GM18511 (cell line): Measurements from ENCODE around the gene TMTC1.

ENCODE experiments used
- ATAC-seq: cut with Tn5 transposase; IDR thresholded peaks from one replicate; pipeline ENCODE4 v1.9.1; 2021; ENCODE audit warnings: mild to moderate bottlenecking, moderate library complexity; ENCODE audit not compliant: unreplicated experiment

The TMTC1 gene

GRCh38 chr12:29741342-29742241 is 42.1 kb downstream of the TMTC1 start:
- no peak for ATAC-seq

DNA sequence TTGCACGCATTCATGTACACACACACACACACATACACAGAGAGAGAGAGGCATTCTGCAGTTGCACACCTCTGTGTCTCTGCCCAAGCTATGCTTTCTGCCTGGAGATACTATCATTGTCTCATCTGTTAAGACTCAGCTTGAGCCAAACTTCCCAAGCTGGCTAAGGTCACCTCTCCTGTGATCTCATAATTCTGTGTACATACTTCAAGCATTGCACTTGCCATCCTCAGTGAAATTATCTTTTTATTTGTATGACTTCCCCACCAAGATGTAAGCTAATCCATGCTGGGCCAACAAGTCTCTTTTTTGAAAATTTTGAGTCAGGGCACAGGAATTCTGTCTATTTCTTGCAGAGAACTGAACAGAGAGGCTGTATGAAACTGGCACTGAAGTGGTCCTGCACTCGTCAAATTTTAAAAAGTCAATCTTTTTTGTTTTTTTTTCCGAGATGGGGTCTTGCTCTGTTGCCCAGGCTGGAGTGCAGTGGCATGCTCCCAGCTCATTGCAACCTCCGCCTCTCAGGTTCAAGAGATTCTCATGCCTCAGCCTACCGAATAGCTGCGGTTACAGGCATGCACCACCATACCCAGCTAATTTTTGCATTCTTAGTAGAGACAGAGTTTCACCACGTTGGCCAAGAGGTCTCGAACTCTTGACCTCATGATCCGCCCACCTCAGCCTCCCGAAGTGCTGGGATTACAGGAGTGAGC is 44.3 kb downstream of the TMTC1 start:
- no peak for ATAC-seq

GRCh38 chr12:29738365-29738764 is 45.4 kb downstream of the TMTC1 start:
- ATAC-seq: no peak

DNA sequence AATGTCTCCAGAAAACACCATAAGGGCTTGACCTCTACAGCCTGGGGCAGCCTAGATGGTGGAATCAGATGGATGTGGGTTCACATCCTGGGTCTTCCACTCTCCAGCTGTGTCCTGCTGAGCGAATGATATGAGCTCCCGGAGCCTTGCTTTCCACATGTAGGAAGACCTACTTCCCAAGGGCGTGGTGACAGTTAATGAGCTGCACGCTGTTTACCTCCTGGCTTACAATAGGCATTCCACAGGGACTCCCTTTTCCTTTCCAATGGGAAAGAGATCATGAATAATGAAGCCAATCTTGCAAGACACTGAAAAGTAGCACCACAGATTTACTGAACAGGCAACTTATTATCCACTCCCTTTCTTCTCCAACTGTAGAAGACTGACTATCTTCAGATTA is 46.1 kb downstream of the TMTC1 start:
- ATAC-seq: no peak

GRCh38 chr12:29735604-29736003 is 48.1 kb downstream of the TMTC1 start:
- ATAC-seq: no peak

DNA sequence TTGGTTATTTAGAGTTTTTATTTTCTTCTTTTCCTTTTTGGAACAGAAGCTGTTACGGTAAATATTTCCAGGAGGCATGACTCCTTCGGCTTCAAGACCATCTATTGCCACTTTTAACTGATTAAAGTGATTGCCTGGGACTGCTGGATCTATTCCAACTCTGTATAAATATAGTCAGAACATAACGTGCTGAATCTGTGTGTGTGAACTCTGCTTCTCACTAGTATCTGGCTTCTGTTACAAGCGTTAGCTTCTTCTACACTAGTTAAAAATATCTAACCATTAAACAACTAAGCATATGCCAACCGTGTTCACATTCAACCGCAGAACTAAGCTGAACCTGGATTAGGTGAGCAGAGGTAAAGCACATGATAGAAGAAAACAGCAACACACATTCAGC is 49.0 kb downstream of the TMTC1 start:
- ATAC-seq: no peak

- no peak for ATAC-seq
These were observed 49.4 kb downstream of the TMTC1 start for GRCh38 chr12:29734305-29734704.

- no peak for ATAC-seq
These were observed 50.2 kb downstream of the TMTC1 start for GRCh38 chr12:29733501-29733900.

DNA sequence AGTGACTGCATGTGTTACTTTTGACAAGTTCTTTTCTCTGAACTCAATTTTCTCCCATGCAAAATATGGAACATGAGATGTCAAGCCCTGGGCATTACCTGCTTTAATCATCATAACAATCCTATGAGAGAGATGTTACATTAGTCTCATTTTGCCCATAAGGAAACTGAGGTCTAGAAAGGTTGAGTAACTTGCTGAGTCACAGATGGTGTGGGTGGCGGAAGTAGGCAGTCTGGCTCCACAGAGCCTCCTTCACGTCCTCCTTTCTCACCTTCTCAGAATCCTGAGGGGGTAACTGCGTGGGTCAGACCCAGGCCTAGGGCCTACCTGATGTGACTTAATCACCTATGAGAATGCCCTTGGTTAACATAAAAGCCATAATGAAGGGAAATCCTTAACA is 50.7 kb downstream of the TMTC1 start:
- no peak for ATAC-seq

DNA sequence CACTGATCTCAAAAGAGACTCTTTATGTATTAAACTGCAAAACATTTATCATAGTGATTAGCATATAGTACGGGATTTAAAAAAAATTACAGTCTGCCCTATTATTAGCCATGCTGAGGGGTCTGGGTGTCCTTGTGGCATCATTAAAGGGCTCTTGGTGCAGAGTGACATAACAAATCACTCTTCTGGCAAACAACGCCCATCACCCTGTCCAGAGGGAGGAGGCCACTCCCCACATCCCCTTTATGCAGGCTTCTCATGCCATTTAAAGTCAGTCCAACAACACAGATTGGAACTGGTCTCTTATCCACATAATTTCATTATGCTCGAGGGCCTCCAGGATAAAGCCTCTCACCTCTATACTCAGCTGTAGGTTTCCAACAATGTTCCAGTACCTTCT is 51.1 kb downstream of the TMTC1 start:
- no peak for ATAC-seq

GRCh38 chr12:29732191-29732590 is 51.6 kb downstream of the TMTC1 start:
- ATAC-seq: no peak

GRCh38 chr12:29731591-29731990 is 52.2 kb downstream of the TMTC1 start:
- ATAC-seq: no peak

DNA sequence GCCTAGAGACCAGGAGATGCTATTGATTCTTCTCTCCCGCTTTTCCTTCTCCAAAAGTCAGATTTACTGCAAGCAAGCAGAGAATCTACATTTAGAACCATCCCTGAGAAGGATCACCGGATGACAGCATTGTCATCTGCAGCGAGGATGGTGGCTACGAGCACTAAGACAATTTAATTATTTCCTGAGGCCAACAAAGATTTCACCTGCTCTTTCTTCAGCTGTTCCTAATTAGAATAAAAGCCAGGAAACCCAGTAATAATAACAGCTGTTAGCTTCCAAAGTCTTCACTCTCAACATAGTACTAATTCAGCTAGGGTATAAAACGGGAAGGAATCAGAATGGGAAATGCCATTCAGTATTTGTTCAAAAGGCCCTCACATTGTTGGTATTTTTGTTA is 53.3 kb downstream of the TMTC1 start:
- no peak for ATAC-seq

DNA sequence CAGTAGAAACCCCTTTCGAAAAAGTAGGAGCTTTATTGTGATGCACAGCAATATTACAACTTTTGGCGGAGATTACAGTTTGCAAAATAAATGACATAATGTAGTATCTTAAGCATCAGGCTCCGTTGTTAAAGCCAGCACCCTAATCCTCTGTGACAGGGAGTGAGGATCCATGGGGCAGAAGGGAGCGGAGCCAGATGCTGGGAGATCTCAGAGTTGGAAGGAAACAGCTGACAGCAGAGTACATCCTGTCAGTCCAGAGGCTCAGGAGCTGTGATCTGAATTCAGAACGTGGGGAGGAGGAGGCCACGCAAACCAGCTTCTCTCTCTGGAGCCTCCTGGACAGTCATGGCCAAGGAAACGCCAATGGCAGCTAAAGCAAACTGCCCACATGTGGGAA is 55.7 kb downstream of the TMTC1 start:
- no peak for ATAC-seq

GRCh38 chr12:29726741-29727348 is 56.9 kb downstream of the TMTC1 start:
- ATAC-seq: no peak

- ATAC-seq: no peak
These were observed 57.4 kb downstream of the TMTC1 start for GRCh38 chr12:29726321-29726692.

GRCh38 chr12:29725587-29726320 is 58.0 kb downstream of the TMTC1 start:
- peak; percentile 86 for ATAC-seq

DNA sequence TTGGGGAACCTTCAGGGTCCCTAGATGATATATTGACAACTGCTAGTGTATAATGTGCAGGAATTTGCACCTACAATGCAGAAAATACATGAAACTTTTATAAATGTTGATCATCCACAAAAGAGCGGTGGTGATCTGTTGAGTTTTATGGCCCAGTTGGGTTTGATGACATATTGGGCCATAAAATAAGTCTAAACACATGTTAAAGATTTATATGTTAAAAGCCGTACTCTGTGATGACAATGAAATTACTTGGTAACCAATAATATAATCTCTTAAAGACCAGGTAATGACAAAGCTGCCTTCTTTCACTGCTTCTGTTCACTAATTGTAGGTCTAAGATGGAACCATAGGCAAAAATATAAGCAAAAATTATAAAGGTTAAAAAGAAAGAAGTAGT is 61.6 kb downstream of the TMTC1 start:
- no peak for ATAC-seq

- ATAC-seq: no peak
These were observed 64.4 kb downstream of the TMTC1 start for GRCh38 chr12:29719381-29719780.

DNA sequence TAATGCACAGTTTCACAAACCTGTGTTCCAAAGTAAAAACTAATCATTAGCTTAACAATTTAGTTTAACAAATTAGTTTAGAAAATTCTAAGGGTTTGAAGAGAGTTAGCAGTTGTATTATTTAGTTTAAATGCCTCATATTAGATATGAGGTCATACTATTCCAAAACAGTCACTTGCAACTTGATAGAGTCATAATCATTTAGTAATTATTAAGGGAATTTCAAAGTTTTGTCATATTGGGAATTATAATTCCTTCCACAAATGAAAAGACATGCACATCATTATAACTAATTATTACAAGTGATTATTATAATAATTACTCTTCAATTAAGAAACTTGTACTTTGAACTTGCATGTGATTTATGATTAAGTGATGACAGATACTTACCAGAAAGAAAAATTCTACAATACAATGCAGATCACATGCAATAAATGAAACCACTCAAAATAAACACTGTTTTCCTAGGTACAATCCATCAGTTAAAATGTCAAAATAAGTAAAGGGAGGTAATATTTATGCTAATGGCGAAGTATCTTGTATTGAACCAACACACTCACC is 66.1 kb downstream of the TMTC1 start:
- no peak for ATAC-seq

GRCh38 chr12:29714966-29715365 is 68.8 kb downstream of the TMTC1 start:
- ATAC-seq: no peak
